ENCODE results near the gene FGGY. TPM values are rescaled to one million over a fixed set of nuclear protein-coding genes. Genes with fewer than 3 reads are reported as not detected.
"Not testable (repeated sequence)": the region's sequence is repeated elsewhere in the genome, so short reads cannot be mapped to it uniquely, and the experiment has no call there.

Gene FGGY, protein sequence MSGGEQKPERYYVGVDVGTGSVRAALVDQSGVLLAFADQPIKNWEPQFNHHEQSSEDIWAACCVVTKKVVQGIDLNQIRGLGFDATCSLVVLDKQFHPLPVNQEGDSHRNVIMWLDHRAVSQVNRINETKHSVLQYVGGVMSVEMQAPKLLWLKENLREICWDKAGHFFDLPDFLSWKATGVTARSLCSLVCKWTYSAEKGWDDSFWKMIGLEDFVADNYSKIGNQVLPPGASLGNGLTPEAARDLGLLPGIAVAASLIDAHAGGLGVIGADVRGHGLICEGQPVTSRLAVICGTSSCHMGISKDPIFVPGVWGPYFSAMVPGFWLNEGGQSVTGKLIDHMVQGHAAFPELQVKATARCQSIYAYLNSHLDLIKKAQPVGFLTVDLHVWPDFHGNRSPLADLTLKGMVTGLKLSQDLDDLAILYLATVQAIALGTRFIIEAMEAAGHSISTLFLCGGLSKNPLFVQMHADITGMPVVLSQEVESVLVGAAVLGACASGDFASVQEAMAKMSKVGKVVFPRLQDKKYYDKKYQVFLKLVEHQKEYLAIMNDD
- total RNA-seq = 18.0 and 18.2 TPM in 2 replicates
- long read RNA-seq, transcript FGGY-201 (16 exons, 1,976 nt) = major isoform, 12 of 65 reads
- long read RNA-seq, partial matches to known transcripts = 6 of 65 reads
- long read RNA-seq, other reads (novel, unspliced or antisense) = 46 of 65 reads

DNA sequence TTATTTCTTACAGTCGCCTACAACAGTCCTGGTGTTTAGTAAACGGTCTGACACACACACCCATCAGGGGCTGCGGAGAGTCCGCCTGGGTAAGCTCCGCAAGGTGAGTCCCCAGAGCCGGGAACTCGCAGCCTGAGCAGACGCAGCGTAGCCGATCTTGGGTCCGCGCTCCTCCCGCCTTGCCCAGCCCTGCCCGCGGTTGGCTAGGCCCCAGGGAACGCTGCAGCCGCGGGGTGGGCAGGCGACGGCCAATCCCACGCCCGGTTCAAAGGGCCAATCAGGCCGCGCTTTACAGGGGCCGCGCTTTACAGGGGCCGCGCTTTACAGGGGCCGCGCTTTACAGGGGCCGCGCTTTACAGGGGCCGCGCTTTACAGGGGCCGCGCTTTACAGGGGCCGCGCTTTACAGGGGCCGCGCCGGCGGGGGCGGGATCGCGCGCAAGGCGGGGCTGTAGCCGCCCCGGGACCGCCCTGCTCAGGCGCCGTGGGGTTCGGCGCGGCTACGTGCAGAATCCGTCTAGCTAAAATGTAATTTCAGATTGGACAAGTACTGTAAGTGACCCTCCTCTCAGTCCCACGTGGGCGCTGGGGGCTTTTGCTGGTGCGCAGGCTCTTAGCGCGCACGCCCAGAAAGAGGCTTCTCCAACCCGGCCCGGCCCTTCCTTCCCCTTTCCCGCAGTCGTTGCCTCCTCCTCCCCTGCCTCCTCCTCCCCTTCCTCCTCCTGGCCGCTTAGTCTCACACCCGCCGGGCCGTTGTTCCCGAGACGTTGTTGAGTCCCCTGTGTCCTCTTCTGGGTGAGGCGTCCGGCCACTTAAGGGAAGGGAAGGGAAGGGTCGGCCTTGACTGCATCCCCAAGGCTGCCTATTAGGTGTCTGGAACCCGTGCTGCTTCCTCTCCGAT lies at the start of gene FGGY:
Gene FGGY (plus strand): TSS at position 737 of the 899 bp plus-strand sequence. CDS start 24,456 bp downstream, outside the sequence.
- H3K36me3 Mint-ChIP-seq (ENCODE audit: insufficient read depth) = peaks cover 8% of the 10 kb centered on the region
- peak within 1 kb of the TSS; percentile 83 for H3K4me3 Mint-ChIP-seq (ENCODE audit: low read depth)
- peaks cover 24% of the 10 kb centered on the region for H3K4me1 Mint-ChIP-seq (ENCODE audit: low read depth)
- peaks cover 15% of the 10 kb centered on the region for H3K9me3 Mint-ChIP-seq (ENCODE audit: low read depth)
- peaks cover 3% of the 10 kb centered on the region for H3K27me3 Mint-ChIP-seq
- H3K27ac Mint-ChIP-seq = peak within 1 kb of the TSS; percentile 97
- peak; percentile 83 for DNase-seq (ENCODE audit: low spot score, unreplicated experiment)
- TF ChIP-seq, protein P1, sequence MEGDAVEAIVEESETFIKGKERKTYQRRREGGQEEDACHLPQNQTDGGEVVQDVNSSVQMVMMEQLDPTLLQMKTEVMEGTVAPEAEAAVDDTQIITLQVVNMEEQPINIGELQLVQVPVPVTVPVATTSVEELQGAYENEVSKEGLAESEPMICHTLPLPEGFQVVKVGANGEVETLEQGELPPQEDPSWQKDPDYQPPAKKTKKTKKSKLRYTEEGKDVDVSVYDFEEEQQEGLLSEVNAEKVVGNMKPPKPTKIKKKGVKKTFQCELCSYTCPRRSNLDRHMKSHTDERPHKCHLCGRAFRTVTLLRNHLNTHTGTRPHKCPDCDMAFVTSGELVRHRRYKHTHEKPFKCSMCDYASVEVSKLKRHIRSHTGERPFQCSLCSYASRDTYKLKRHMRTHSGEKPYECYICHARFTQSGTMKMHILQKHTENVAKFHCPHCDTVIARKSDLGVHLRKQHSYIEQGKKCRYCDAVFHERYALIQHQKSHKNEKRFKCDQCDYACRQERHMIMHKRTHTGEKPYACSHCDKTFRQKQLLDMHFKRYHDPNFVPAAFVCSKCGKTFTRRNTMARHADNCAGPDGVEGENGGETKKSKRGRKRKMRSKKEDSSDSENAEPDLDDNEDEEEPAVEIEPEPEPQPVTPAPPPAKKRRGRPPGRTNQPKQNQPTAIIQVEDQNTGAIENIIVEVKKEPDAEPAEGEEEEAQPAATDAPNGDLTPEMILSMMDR (IDR thresholded peaks at IDR 0.05; ENCODE audit: unreplicated experiment) = no peak

DNA sequence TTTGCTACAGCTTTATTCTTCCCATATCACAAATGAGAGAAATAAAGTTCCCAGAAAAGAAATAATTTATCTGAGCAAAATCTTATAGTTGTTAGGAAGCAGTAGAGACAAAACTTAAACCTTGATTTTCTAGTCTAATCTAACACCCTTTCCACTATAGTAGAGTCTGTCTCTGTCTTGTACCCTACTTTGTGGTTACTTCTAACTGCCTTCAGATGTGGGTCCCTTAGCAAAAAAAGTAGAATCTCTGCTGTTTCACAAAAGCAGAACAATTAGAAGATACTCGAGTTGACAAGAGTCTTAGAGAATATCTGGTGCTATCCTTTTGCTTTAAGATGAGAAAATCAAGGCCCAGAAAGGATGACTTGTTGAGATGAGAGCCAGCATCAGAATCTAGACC lies 48.1 kb upstream of the FGGY start:
- TF ChIP-seq, protein P1 (IDR thresholded peaks at IDR 0.05; ENCODE audit: unreplicated experiment) = no peak
- DNase-seq (ENCODE audit: low spot score, unreplicated experiment) = no peak
- no peak overlapping the region for H3K4me3 Mint-ChIP-seq (ENCODE audit: low read depth)
- no peaks in the 10 kb centered on the region for H3K36me3 Mint-ChIP-seq (ENCODE audit: insufficient read depth)
- H3K27me3 Mint-ChIP-seq = no peaks in the 10 kb centered on the region
- no peak overlapping the region for H3K27ac Mint-ChIP-seq
- no peaks in the 10 kb centered on the region for H3K4me1 Mint-ChIP-seq (ENCODE audit: low read depth)
- H3K9me3 Mint-ChIP-seq (ENCODE audit: low read depth) = peaks cover 6% of the 10 kb centered on the region

DNA sequence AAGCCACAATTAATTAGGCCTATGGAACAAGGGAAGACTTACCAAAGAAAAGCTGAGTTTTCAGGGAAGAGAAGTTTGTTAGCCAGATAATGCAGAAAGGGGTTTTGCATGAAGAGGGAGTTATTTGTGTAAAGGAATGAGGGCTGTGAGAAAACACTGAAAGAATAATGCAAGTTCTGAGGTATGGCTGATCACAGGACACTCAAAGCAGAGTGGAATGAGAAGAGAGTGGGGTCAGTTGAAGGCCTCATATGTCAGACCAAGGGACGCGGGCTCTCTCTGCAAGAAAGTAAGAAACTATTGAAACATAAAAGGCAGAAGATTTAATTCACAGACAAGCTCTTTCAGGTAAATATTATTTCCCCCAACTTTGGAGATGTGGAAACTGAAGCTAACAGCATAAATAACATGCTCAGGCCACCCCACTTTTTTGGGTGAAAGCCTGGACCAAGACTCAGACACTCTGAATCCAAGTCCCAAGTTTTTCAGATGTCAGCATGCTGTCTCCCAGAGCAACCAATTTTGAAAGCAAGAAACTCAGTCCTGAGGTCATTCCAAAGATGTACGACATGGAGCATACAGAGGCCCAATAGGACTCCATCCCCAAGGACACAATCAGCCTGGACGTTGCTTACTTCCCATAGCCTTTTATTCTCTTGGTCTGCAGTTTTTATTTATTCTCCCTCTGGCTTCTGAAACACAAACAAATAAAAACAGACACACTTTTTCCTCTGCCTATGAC lies 47.3 kb upstream of the FGGY start:
- TF ChIP-seq, protein P1 (IDR thresholded peaks at IDR 0.05; ENCODE audit: unreplicated experiment) = no peak
- no peaks in the 10 kb centered on the region for H3K36me3 Mint-ChIP-seq (ENCODE audit: insufficient read depth)
- DNase-seq (ENCODE audit: low spot score, unreplicated experiment) = no peak
- H3K27ac Mint-ChIP-seq = no peak overlapping the region
- no peaks in the 10 kb centered on the region for H3K27me3 Mint-ChIP-seq
- no peak overlapping the region for H3K4me3 Mint-ChIP-seq (ENCODE audit: low read depth)
- no peaks in the 10 kb centered on the region for H3K4me1 Mint-ChIP-seq (ENCODE audit: low read depth)
- H3K9me3 Mint-ChIP-seq (ENCODE audit: low read depth) = peaks cover 6% of the 10 kb centered on the region

DNA sequence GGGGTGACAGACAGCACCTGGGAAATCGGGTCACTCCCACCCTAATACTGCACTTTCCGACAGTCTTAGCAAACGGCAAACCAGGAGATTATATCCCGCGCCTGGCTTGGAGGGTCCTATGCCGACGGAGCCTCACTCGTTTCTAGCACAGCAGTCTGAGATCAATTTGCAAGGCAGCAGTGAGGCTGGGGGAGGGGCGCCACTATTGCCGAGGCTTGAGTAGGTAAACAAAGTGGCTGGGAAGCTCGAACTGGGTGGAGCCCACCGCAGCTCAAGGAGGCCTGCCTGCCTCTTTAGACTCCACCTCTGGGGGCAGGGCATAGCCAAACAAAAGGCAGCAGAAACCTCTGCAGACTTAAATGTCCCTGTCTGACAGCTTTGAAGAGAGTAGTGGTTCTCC lies 45.8 kb upstream of the FGGY start:
- not testable (repeated sequence) for H3K27me3 Mint-ChIP-seq; H3K36me3 Mint-ChIP-seq (ENCODE audit: insufficient read depth); H3K4me1 Mint-ChIP-seq (ENCODE audit: low read depth); H3K27ac Mint-ChIP-seq; H3K4me3 Mint-ChIP-seq (ENCODE audit: low read depth); DNase-seq (ENCODE audit: low spot score, unreplicated experiment); H3K9me3 Mint-ChIP-seq (ENCODE audit: low read depth)

DNA sequence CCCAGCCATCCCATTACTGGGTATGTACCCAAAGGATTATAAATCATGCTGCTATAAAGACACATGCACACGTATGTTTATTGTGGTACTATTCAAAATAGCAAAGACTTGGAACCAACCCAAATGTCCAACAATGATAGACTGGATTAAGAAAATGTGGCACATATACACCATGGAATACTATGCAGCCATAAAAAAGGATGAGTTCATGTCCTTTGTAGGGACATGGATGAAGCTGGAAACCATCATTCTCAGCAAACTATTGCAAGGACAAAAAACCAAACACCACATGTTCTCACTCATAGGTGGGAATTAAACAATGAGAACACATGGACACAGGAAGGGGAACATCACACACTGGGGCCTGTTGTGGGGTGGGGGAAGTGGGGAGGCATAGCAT lies 40.5 kb upstream of the FGGY start:
- H3K27me3 Mint-ChIP-seq; H3K4me3 Mint-ChIP-seq (ENCODE audit: low read depth); H3K9me3 Mint-ChIP-seq (ENCODE audit: low read depth): not testable (repeated sequence)

More for the DNA sequence above, 40.5 kb upstream of the FGGY start:
- H3K4me1 Mint-ChIP-seq (ENCODE audit: low read depth); H3K27ac Mint-ChIP-seq; DNase-seq (ENCODE audit: low spot score, unreplicated experiment); H3K36me3 Mint-ChIP-seq (ENCODE audit: insufficient read depth): not testable (repeated sequence)
